Hepatocyte (in vitro differentiated cells): ENCODE measurements around the gene DSN1.

Experiments used
- CTCF ChIP-seq: fragments of 200-600 bp; sonication (generic); IDR thresholded peaks from 2 replicates; pipeline ENCODE4 v1.5.1; 2016; ENCODE audit warnings: antibody characterized with exemption, mild to moderate bottlenecking; ENCODE audit not compliant: poor library complexity
- EZH2 ChIP-seq: fragments of 200-600 bp; sonication (generic); IDR thresholded peaks from 2 replicates; pipeline ENCODE4 v1.6.1; 2016; ENCODE audit warnings: antibody characterized with exemption, mild to moderate bottlenecking, borderline replicate concordance
- EZH2phosphoT487 ChIP-seq: fragments of 200-600 bp; sonication (generic); IDR thresholded peaks from one replicate; pipeline ENCODE4 v1.6.1; 2018; ENCODE audit warnings: antibody characterized with exemption, mild to moderate bottlenecking, low read depth, moderate library complexity; ENCODE audit not compliant: unreplicated experiment, severe bottlenecking

GRCh38 chr20:36779656-36780025, 6.1 kb upstream of the DSN1 start:
- TF ChIP-seq CTCF (no peak), EZH2 (no peak), EZH2phosphoT487 (no peak)
